Ishikawa (cell line): ENCODE results near the gene RND2.

ENCODE experiments used
- CEBPB ChIP-seq: IDR thresholded peaks from 2 replicates; pipeline ENCODE4 v1.6.1; 2012
- CREB1 ChIP-seq: IDR thresholded peaks from 2 replicates; pipeline ENCODE4 v1.6.1; 2012; ENCODE audit warnings: low read depth
- EGR1 ChIP-seq: IDR thresholded peaks from 2 replicates; pipeline ENCODE4 v1.6.1; 2012
- EP300 ChIP-seq: IDR thresholded peaks from 2 replicates; pipeline ENCODE4 v1.6.1; 2012; ENCODE audit warnings: borderline replicate concordance
- FOXM1 ChIP-seq: IDR thresholded peaks from 2 replicates; pipeline ENCODE4 v1.6.1; 2012; ENCODE audit warnings: low read depth, borderline replicate concordance
- NFIC ChIP-seq: IDR thresholded peaks from 2 replicates; pipeline ENCODE4 v1.6.1; 2012
- RAD21 ChIP-seq: IDR thresholded peaks from 2 replicates; pipeline ENCODE4 v1.6.1; 2012; ENCODE audit warnings: low read depth
- TAF1 ChIP-seq: IDR thresholded peaks from 2 replicates; pipeline ENCODE4 v1.6.1; 2012; ENCODE audit warnings: low read depth, mild to moderate bottlenecking
- TCF12 ChIP-seq: IDR thresholded peaks from 2 replicates; pipeline ENCODE4 v1.6.1; 2012; ENCODE audit warnings: low read depth
- TEAD4 ChIP-seq: IDR thresholded peaks from 2 replicates; pipeline ENCODE4 v1.6.1; 2012
- YY1 ChIP-seq: IDR thresholded peaks from 2 replicates; pipeline ENCODE4 v1.6.1; 2012; ENCODE audit warnings: low read depth
- ZBTB7A ChIP-seq: IDR thresholded peaks from 2 replicates; pipeline ENCODE4 v1.6.1; 2012; ENCODE audit warnings: low read depth
- TF ChIP-seq, protein P1 (sequence below): IDR thresholded peaks from 2 replicates; pipeline ENCODE4 v1.6.1; 2012
- TF ChIP-seq, protein P2 (sequence below): IDR thresholded peaks from 2 replicates; pipeline ENCODE4 v1.6.1; 2012; ENCODE audit warnings: low read depth, mild to moderate bottlenecking
- TF ChIP-seq, protein P3 (sequence below): IDR thresholded peaks from 2 replicates; pipeline ENCODE4 v1.6.1; 2012

RND2 gene

DNA sequence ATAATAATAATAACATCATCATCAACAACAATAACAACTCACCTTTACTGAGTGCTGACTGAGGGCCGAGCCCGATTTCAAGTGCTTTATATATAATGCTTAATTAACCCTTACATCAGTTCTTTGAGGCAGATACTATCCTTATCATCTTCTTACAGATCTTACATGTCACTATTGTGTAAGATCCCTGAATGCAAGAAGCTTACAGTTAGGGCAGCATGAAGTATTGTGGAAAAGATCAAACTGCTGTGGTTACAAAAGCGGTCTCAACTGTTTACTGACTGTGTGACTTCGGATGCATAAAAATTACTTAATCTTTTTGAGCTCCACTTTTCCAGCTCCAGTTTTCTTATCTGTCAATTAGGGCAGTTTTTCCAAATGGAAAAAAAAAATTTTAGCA is 6.1 kb upstream of the RND2 start:
- TF ChIP-seq EGR1 (no peak), FOXM1 (no peak), NFIC (no peak), TEAD4 (no peak), EP300 (no peak), TCF12 (no peak), CEBPB (no peak), CREB1 (no peak), RAD21 (no peak), YY1 (no peak), TAF1 (no peak), ZBTB7A (no peak)
- TF ChIP-seq, protein P1, sequence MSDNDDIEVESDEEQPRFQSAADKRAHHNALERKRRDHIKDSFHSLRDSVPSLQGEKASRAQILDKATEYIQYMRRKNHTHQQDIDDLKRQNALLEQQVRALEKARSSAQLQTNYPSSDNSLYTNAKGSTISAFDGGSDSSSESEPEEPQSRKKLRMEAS = no peak
- TF ChIP-seq, protein P2, sequence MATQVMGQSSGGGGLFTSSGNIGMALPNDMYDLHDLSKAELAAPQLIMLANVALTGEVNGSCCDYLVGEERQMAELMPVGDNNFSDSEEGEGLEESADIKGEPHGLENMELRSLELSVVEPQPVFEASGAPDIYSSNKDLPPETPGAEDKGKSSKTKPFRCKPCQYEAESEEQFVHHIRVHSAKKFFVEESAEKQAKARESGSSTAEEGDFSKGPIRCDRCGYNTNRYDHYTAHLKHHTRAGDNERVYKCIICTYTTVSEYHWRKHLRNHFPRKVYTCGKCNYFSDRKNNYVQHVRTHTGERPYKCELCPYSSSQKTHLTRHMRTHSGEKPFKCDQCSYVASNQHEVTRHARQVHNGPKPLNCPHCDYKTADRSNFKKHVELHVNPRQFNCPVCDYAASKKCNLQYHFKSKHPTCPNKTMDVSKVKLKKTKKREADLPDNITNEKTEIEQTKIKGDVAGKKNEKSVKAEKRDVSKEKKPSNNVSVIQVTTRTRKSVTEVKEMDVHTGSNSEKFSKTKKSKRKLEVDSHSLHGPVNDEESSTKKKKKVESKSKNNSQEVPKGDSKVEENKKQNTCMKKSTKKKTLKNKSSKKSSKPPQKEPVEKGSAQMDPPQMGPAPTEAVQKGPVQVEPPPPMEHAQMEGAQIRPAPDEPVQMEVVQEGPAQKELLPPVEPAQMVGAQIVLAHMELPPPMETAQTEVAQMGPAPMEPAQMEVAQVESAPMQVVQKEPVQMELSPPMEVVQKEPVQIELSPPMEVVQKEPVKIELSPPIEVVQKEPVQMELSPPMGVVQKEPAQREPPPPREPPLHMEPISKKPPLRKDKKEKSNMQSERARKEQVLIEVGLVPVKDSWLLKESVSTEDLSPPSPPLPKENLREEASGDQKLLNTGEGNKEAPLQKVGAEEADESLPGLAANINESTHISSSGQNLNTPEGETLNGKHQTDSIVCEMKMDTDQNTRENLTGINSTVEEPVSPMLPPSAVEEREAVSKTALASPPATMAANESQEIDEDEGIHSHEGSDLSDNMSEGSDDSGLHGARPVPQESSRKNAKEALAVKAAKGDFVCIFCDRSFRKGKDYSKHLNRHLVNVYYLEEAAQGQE = no peak
- TF ChIP-seq, protein P3, sequence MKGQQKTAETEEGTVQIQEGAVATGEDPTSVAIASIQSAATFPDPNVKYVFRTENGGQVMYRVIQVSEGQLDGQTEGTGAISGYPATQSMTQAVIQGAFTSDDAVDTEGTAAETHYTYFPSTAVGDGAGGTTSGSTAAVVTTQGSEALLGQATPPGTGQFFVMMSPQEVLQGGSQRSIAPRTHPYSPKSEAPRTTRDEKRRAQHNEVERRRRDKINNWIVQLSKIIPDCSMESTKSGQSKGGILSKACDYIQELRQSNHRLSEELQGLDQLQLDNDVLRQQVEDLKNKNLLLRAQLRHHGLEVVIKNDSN = no peak

DNA sequence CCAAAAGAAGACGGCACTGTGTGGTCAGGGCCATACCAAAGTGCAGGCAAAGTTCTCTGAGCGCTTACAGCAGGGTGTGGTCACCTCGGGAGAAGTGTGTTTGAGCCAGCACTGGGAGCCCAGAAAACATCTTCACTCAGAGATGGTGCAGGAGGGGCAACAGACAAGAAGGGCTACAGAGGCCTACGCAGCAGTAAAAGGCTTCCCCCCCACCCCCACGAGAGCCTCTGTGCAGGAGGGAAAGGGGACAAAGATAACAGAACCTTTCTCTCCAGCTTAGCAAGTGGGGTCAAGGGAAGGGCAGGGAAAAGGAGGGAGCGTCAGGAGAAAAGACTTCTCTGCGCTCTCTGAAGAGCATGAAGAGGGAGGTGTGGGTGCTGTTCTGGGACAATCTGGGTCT is 5.6 kb upstream of the RND2 start:
- TF ChIP-seq EGR1 (no peak), FOXM1 (no peak), RAD21 (no peak), TAF1 (no peak), EP300 (no peak), ZBTB7A (no peak), TEAD4 (no peak), YY1 (no peak), NFIC (no peak), CREB1 (no peak), CEBPB (no peak), TCF12 (no peak)
- TF ChIP-seq, protein P2 = no peak
- TF ChIP-seq, protein P1 = no peak

GRCh38 chr17:43020030-43020621 is 4.9 kb upstream of the RND2 start:
- no peak for TF ChIP-seq TAF1

DNA sequence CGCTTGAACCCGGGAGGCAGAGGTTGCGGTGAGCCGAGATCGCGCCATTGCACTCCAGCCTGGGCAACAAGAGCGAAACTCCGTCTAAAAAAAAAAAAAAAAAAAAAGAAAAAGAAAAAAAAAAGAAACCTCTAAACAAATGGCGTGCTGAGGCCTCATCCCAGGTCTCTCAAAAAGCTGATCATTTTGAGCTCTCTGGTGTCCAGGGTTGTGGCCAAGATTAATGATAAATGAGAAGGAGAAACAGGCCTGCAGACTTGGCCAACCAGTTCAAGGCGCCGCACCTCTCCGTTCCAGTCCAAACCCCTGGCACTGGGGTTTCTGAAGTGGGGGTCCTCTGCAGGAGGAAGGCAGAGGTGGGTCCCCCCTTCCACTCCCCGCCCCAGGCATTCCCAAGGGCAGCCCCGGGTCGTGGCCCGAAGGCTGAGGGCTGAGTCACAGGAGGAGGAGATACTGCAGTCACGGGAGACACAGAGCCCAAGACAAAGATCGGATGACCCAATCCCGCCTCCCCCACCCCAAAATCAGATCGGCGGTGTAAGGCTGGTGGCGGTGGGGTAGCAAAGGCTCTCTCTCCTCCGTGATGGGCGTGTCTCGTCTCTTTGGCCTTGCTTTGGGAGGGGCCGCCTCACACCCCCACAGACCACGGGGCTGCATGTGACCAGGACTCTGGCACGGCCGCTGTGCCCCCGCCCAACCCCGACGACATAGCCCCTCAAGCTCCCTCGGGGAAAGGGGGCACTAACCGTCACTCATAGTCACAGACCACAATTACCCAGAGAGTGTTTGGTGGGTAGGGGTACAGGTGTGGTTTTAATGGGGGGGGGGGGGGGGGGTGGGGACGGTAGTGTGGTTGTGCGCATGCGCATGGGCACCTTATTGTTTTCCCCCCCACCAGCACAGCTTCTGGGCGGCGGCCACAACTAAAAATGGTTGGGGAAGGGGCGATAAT is 4.0 kb upstream of the RND2 start:
- TF ChIP-seq TEAD4 (0 out of 2 replicates have a peak, but pooled peaks have one; percentile 3), EGR1 (no peak), CREB1 (no peak)
- TF ChIP-seq, protein P3 = peak; percentile 80

GRCh38 chr17:43021741-43022512 is 3.1 kb upstream of the RND2 start, which contains the start of gene VAT1:
Gene VAT1, minus strand, starts transcription at chr17:43022385. Its CDS starts 63 bp downstream, at chr17:43022322.
- TF ChIP-seq NFIC = no peak
- TF ChIP-seq, protein P1 = peak; percentile 66
- TF ChIP-seq CREB1 = no peak
- 0 out of 2 replicates have a peak, but pooled peaks have one; percentile 12 for TF ChIP-seq TCF12
- TF ChIP-seq, protein P3 = no peak
- peak; percentile 95 for TF ChIP-seq ZBTB7A
- peak; percentile 62 for TF ChIP-seq TAF1
- peak; percentile 71 for TF ChIP-seq EGR1
- no peak for TF ChIP-seq FOXM1
